Spinal cord (tissue), 10 donors: ENCODE measurements around the gene CALR. TPM values are rescaled to one million over a fixed set of nuclear protein-coding genes. Genes with fewer than 3 reads are reported as not detected.

ENCODE experiments used
- DNase-seq, 6 donors: peaks; one replicate each; pipeline versions ENCODE4 v3.0.0 to v3.0.0-alpha.2; 2013 to 2015; ENCODE audit warnings: low spot score in 6 of 6, low read depth in 4 of 6
- H3K27ac ChIP-seq: one replicate; pipeline ENCODE4 v1.5.1; 2013; ENCODE audit warnings: low read depth, low read length, control low read depth
- H3K27me3 ChIP-seq: one replicate; pipeline ENCODE4 v1.6.1; 2013; ENCODE audit warnings: low read length; ENCODE audit not compliant: control insufficient read depth, insufficient read depth
- H3K36me3 ChIP-seq: one replicate; pipeline ENCODE4 v1.6.1; 2013; ENCODE audit warnings: low read length; ENCODE audit not compliant: control insufficient read depth, insufficient read depth
- H3K4me1 ChIP-seq: one replicate; pipeline ENCODE4 v1.6.1; 2013; ENCODE audit warnings: low read length; ENCODE audit not compliant: control insufficient read depth, insufficient read depth
- H3K4me3 ChIP-seq: one replicate; pipeline ENCODE4 v1.5.1; 2013; ENCODE audit warnings: low read depth, low read length, control low read depth
- H3K9me3 ChIP-seq: one replicate; pipeline ENCODE4 v1.6.1; 2013; ENCODE audit warnings: low read length; ENCODE audit not compliant: control insufficient read depth, insufficient read depth
- WGBS: methylation state at CpG from one replicate; pipeline ENCODE4 v1.1.5; 2013; ENCODE audit warnings: missing lambda C conversion rate; ENCODE audit not compliant: insufficient coverage; 5-methylcytosine and 5-hydroxymethylcytosine counted together
- polyA plus RNA-seq, 2 donors: library from polyadenylated mRNA; unstranded; fragments of 120-200 nt; gene quantifications; one replicate each; pipeline ENCODE4 v1.2.1, GENCODE V29; 2013; ENCODE audit not compliant: insufficient read length in 2 of 2
- total RNA-seq, 2 donors: library from RNA; depleted of rRNA in 1 of 2; stranded (reverse); fragments of 120-200 nt in 1 of 2; fragments of >200 nt in 1 of 2; gene quantifications; one replicate each; pipeline versions ENCODE4 v1.2.3 to v1.2.4, GENCODE V29; 2013 to 2014
- donor health status: healthy.

CALR gene
- total and polyA plus RNA-seq, 4 donors: 452 to 872 (median 556) TPM

GRCh38 chr19:12943437-12944044, 5.1 kb downstream of the CALR start:
- Histone ChIP-seq H3K27ac (no peak overlapping the region), H3K4me1 (peaks cover 48% of the 10 kb centered on the region), H3K9me3 (no peaks in the 10 kb centered on the region), H3K36me3 (peaks cover 68% of the 10 kb centered on the region), H3K27me3 (no peaks in the 10 kb centered on the region), H3K4me3 (no peak overlapping the region)
- DNase-seq: no peak
- 89% methylated on average over 12 of the region's 18 CpGs for WGBS

- 60% methylated on average over 1 of the region's 2 CpGs for WGBS
- no peak for DNase-seq
- Histone ChIP-seq H3K9me3 (no peaks in the 10 kb centered on the region), H3K36me3 (peaks cover 74% of the 10 kb centered on the region), H3K27me3 (no peaks in the 10 kb centered on the region), H3K27ac (no peak overlapping the region), H3K4me1 (peaks cover 48% of the 10 kb centered on the region), H3K4me3 (no peak overlapping the region)
Observed at GRCh38 chr19:12944104-12944674, 5.8 kb downstream of the CALR start.

- Histone ChIP-seq H3K36me3 (peaks cover 78% of the 10 kb centered on the region), H3K27ac (peak within 1 kb of the TSS; percentile 84), H3K4me1 (peaks cover 35% of the 10 kb centered on the region), H3K9me3 (no peaks in the 10 kb centered on the region), H3K4me3 (peak within 1 kb of the TSS; percentile 73), H3K27me3 (no peaks in the 10 kb centered on the region)
- peak; percentile 94 to 99 (median 96) for DNase-seq
- WGBS: under 1% methylated on average over 51 of the region's 62 CpGs
Observed at GRCh38 chr19:12945479-12946091, 7.2 kb downstream of the CALR start, which contains the start of gene RAD23A. RAD23A (plus strand) TSS chr19:12945862; CDS start chr19:12945949, 87 bp downstream.

GRCh38 chr19:12946092-12946721, 7.8 kb downstream of the CALR start:
- DNase-seq: peak in 2 of 6 donors; percentile 23 to 69
- H3K27ac ChIP-seq: peak overlapping the region; percentile 84
- H3K36me3 ChIP-seq: peaks cover 78% of the 10 kb centered on the region
- whole genome bisulfite sequencing: under 1% methylated on average over 36 of the region's 40 CpGs
- H3K27me3 ChIP-seq: no peaks in the 10 kb centered on the region
- peaks cover 29% of the 10 kb centered on the region for H3K4me1 ChIP-seq
- H3K4me3 ChIP-seq: peak overlapping the region; percentile 73
- H3K9me3 ChIP-seq: no peaks in the 10 kb centered on the region

- H3K9me3 ChIP-seq: no peaks in the 10 kb centered on the region
- no peak for DNase-seq
- peaks cover 78% of the 10 kb centered on the region for H3K36me3 ChIP-seq
- peak overlapping the region; percentile 73 for H3K4me3 ChIP-seq
- H3K4me1 ChIP-seq: peaks cover 27% of the 10 kb centered on the region
- 42% methylated on average over 3 of the region's 14 CpGs for WGBS
- peak overlapping the region; percentile 84 for H3K27ac ChIP-seq
- H3K27me3 ChIP-seq: no peaks in the 10 kb centered on the region
Observed at GRCh38 chr19:12946731-12947496, 8.5 kb downstream of the CALR start.

- Histone ChIP-seq H3K36me3 (peaks cover 78% of the 10 kb centered on the region), H3K4me3 (no peak overlapping the region), H3K4me1 (peaks cover 37% of the 10 kb centered on the region), H3K9me3 (no peaks in the 10 kb centered on the region), H3K27ac (no peak overlapping the region), H3K27me3 (no peaks in the 10 kb centered on the region)
- WGBS: 81% methylated on average over 26 of the region's 28 CpGs
- DNase-seq: no peak
Observed at GRCh38 chr19:12947702-12948611, 9.5 kb downstream of the CALR start.

GRCh38 chr19:12948612-12949362, 10.4 kb downstream of the CALR start:
- WGBS: 96% methylated on average over 28 of the region's 30 CpGs
- Histone ChIP-seq H3K4me3 (no peak overlapping the region), H3K9me3 (no peaks in the 10 kb centered on the region), H3K27ac (no peak overlapping the region), H3K36me3 (peaks cover 78% of the 10 kb centered on the region), H3K27me3 (no peaks in the 10 kb centered on the region), H3K4me1 (peaks cover 37% of the 10 kb centered on the region)
- DNase-seq: no peak
